Measurements from ENCODE around the gene MAP1LC3B.
"Not testable (repeated sequence)": the region's sequence is repeated elsewhere in the genome, so short reads cannot be mapped to it uniquely, and the experiment has no call there.

The MAP1LC3B gene

DNA sequence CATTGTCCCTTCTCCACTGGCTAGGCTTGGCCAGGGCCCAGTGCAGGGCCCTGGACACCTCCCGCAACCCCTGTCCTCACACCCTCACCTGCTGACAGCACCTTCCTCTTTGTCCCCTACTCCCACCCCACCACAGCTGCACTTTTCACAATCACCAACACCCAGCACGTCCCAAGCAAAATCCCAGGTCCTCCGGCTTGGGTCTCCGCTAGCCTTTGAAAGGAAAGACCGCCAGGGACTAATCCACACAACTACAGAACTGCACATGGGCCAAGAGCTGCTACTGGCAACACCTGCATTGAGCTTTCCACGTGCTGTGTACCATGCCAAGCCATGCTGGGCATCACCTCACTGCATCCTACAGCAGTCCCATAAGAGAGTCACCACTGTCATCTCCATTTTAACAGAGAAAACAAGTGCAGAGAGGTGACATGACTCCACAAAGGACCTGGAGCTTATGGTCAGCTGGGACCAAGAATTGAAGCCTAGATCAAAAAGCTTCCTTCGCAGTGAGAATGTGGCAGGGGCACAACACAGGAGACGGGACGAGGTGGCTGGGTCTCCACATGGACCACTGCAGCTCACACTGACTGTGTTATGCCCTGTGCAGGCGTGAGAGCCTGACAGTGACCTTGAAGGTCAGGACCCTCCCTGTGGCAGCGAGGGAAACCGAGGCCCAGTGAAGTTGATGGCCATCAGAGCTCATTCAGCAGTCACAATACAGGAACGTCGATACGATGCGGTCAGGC, 31.1 kb upstream of the MAP1LC3B start:
- TF ChIP-seq, protein P1, sequence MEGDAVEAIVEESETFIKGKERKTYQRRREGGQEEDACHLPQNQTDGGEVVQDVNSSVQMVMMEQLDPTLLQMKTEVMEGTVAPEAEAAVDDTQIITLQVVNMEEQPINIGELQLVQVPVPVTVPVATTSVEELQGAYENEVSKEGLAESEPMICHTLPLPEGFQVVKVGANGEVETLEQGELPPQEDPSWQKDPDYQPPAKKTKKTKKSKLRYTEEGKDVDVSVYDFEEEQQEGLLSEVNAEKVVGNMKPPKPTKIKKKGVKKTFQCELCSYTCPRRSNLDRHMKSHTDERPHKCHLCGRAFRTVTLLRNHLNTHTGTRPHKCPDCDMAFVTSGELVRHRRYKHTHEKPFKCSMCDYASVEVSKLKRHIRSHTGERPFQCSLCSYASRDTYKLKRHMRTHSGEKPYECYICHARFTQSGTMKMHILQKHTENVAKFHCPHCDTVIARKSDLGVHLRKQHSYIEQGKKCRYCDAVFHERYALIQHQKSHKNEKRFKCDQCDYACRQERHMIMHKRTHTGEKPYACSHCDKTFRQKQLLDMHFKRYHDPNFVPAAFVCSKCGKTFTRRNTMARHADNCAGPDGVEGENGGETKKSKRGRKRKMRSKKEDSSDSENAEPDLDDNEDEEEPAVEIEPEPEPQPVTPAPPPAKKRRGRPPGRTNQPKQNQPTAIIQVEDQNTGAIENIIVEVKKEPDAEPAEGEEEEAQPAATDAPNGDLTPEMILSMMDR (IDR thresholded peaks at IDR 0.05; ENCODE audit: low read depth, low read length, missing control alignments): no peak
- no peak for DNase-seq (ENCODE audit: extremely low read depth, low read depth)
- no peak overlapping the region for H3K4me3 ChIP-seq (replicated peaks; ENCODE audit: low read depth, low read length)

DNA sequence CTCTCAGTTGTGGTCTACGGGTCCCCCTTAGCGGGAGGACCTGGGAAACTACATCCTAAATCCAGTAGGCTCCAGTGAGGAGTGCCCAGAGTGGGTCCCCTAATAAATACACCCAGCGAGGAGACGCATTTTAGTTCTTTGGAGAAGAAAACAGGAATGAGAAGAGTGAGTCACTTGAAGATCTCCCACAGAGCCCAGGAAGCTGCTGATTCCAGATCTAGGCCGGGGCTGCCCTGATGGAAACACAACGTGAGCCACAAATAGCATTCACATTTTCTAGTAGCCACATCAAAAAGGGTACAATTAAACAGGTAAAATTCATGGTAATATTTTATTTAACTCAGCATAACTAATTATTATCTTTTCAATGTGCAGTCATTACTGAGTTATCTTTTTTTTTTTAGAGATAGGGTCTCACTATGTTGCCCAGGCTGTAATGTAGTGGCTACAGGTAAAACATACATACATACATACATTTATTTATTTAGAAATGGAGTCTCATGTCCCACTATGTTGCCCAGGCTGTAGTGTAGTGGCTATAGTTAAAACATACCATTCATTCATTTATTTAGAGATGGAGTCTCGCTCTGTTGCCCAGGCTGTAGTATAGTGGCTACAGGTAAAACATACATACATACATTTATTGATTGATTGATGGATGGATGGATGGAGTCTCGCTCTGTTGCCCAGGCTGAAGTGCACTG, 30.1 kb upstream of the MAP1LC3B start:
- no peak for DNase-seq (ENCODE audit: extremely low read depth, low read depth)
- H3K4me3 ChIP-seq (replicated peaks; ENCODE audit: low read depth, low read length): no peak overlapping the region
- TF ChIP-seq, protein P1 (IDR thresholded peaks at IDR 0.05; ENCODE audit: low read depth, low read length, missing control alignments): no peak

DNA sequence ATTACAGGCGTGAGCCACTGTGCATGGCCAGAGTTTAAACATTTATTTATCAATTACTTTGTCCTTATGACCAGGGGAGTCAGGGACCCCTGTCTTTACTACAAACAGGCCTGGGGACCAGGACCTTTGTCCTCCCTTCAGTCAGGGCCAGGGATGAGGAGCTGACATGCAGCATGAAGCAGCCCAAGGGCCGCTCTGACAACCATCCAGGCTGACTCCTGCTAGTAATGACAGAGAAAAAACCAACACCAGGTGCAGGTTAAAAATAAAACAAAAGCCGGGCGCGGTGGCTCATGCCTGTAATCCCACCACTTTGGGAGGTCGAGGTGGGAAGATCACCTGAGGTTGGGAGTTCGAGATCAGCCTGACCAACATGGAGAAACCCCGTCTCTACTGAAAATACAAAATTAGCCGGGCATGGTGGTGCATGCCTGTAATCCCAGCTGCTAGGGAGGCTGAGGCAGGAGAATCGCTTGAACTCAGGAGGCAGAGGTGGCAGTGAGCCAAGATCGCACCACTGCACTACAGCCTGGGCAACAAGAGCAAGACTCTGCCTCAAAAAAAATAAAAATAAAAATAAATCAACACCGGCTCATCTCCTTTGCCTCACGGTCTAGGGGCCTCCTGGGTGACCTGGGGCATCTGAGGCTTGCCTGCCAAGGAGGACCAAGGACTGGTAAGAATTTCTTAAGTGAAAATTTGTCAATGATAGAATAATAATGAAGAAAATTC, 29.1 kb upstream of the MAP1LC3B start:
- not testable (repeated sequence) for DNase-seq (ENCODE audit: extremely low read depth, low read depth); H3K4me3 ChIP-seq (replicated peaks; ENCODE audit: low read depth, low read length)

DNA sequence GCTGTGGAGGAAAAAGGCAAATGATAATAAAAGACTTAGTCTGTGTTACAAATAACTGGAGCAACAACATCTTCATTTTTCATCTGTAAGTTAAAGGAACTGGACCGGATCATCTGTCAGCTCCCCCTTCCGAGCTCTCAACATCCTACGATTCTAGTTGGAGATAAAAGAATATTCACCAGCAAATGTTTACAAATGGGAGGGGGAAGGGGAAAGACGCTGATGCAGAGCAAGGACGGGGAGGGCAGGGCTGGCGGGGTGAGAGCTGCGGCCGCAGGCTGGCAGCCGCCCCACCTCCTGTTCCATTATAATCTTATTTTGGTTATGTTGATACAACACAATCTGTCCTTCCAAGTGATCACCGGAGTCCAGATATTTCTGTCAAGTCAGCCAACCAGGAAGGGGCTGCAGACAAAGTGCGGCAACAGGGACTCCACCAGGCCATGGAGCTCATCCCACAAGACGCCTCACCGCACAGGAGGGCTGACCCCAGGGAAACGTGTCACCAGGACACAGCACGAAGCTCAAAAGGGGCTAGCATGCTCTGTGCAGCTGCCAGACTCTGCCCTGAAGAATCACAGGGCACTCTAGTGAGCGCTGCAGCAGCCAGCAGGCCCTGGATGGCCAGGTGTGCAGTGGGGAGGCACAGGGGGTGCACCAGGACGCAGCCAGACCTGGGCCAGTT, 28.2 kb upstream of the MAP1LC3B start:
- H3K4me3 ChIP-seq (replicated peaks; ENCODE audit: low read depth, low read length): no peak overlapping the region
- DNase-seq (ENCODE audit: extremely low read depth, low read depth): no peak
- TF ChIP-seq, protein P1 (IDR thresholded peaks at IDR 0.05; ENCODE audit: low read depth, low read length, missing control alignments): no peak

DNA sequence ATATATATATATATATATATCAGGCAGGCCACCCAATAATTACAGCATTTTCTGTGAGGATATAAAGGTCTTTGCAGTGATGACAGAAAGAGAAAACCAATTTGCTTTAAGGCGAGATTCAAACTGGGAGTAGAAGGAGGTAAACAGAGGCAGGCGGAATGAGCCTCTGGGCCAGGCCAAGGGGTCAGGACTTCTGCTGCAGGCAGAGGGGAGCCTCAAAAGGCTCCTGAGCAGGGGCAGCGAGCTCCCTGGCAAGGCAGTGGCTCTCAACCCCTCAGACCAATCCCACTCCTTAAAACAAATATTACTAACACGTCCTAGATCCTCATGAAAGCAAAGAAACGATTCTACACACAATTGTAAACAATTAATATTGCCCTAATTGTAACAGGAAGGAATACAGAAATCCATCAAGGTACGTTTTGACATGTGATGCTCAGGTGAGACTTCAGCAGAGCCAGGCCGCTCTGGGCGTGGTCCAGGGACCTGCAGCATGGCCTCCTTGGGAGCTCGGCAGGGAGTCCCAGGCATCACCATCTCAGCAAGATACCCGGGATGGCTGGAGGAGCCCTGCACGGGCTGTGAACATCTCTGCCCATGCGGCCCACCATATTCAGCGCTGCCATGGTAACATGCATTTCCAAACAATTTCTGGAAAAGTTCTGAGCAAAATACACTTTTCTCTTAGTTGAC, 27.0 kb upstream of the MAP1LC3B start:
- DNase-seq (ENCODE audit: extremely low read depth, low read depth): no peak
- TF ChIP-seq, protein P1 (IDR thresholded peaks at IDR 0.05; ENCODE audit: low read depth, low read length, missing control alignments): no peak
- no peak overlapping the region for H3K4me3 ChIP-seq (replicated peaks; ENCODE audit: low read depth, low read length)

DNA sequence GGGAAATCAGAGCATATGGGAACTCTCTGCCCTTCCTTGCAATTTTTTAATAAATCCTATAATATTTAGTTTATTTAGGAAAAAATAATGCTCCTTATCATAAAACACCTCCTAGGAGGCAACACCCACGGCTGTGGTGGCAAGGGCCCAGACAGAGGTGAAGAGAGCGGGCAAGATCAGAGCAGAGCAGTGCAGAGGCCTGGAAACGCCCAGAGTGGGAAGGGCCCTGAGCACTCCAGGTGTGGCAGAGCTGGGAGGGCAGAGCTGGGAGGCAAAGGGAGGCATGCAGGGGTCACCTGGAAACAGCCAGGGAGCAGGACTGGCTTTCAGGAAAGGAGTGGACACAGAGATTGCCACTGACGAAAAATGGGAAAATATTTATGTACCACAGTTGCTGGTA, 25.8 kb upstream of the MAP1LC3B start:
- no peak overlapping the region for H3K4me3 ChIP-seq (replicated peaks; ENCODE audit: low read depth, low read length)
- TF ChIP-seq, protein P1 (IDR thresholded peaks at IDR 0.05; ENCODE audit: low read depth, low read length, missing control alignments): no peak
- DNase-seq (ENCODE audit: extremely low read depth, low read depth): no peak
